SK-N-SH (cell line): ENCODE measurements around the gene SBF2. TPM values are rescaled to one million over a fixed set of nuclear protein-coding genes. Genes with fewer than 3 reads are reported as not detected.

Experiments
- CTCF ChIA-PET: fragments of 300-600, 350-600 bp; formaldehyde crosslinking; extraction: SDS; loops from one replicate; lab custom pipeline; 2021; lab: Yijun Ruan, JAX
- POLR2A ChIA-PET: fragments of 350-600 bp; sonication (Branson Sonifier 250); formaldehyde crosslinking; extraction: SDS; loops from one replicate; lab custom pipeline; 2020; ENCODE audit warnings: antibody characterized with exemption, inconsistent platforms; lab: Yijun Ruan, JAX
- DNase-seq: peaks from one replicate; pipeline ENCODE4 v3.0.0; 2012
- H2AFZ ChIP-seq: fragments of 200-600 bp; sonication (generic); 2 replicates; pipeline ENCODE4 v1.8.1; 2016; ENCODE audit warnings: antibody characterized with exemption, mild to moderate bottlenecking, low read depth
- H3F3A ChIP-seq: fragments of 200-600 bp; sonication (generic); replicated peaks from 2 replicates; pipeline ENCODE3; 2016; ENCODE audit warnings: antibody characterized with exemption, mild to moderate bottlenecking; ENCODE audit not compliant: insufficient read depth
- H3K27ac ChIP-seq, 2 experiments: fragments of 200-500 bp in 1 of 2; fragments of 200-600 bp in 1 of 2; sonication (Bioruptor generic) in 1 of 2; sonication (generic), shearing (Covaris generic) in 1 of 2; 2 replicates each; pipeline versions ENCODE4 v1.5.1 to v1.6.1; 2014 to 2016; ENCODE audit warnings: low read depth in 2 of 2, inconsistent platforms in 1 of 2, low read length in 1 of 2, mild to moderate bottlenecking in 1 of 2, mixed read lengths in 1 of 2
- H3K27me3 ChIP-seq: fragments of 200-600 bp; sonication (generic), shearing (Covaris generic); 2 replicates; pipeline ENCODE4 v1.6.1; 2016; ENCODE audit warnings: mixed run types; ENCODE audit not compliant: insufficient read depth
- H3K36me3 ChIP-seq, 2 experiments: fragments of 200-500 bp in 1 of 2; fragments of 200-600 bp in 1 of 2; sonication (Bioruptor generic) in 1 of 2; sonication (generic) in 1 of 2; replicated peaks in 1 of 2; 2 replicates each; pipeline versions ENCODE3 to v1.5.1; 2014 to 2016; ENCODE audit warnings: low read length in 1 of 2, mild to moderate bottlenecking in 1 of 2; ENCODE audit not compliant: insufficient read depth in 2 of 2, control insufficient read depth in 1 of 2
- H3K4me1 ChIP-seq, 2 experiments: fragments of 200-500 bp in 1 of 2; fragments of 200-600 bp in 1 of 2; sonication (Bioruptor generic) in 1 of 2; sonication (generic), shearing (Covaris generic) in 1 of 2; 2 replicates each; pipeline versions ENCODE4 v1.5.1 to v1.6.1; 2014 to 2016; ENCODE audit warnings: low read depth in 1 of 2, low read length in 1 of 2, mixed run types in 1 of 2; ENCODE audit not compliant: insufficient read depth in 2 of 2, control insufficient read depth in 1 of 2
- H3K4me2 ChIP-seq: fragments of 200-600 bp; sonication (generic), shearing (Covaris generic); 2 replicates; pipeline ENCODE4 v1.6.1; 2017; ENCODE audit warnings: mixed run types
- H3K4me3 ChIP-seq, 2 experiments: fragments of 200-500 bp in 1 of 2; fragments of 200-600 bp in 1 of 2; sonication (Bioruptor generic) in 1 of 2; sonication (generic), shearing (Covaris generic) in 1 of 2; 2 replicates each; pipeline versions ENCODE4 v1.5.1 to v1.8.1; 2014 to 2016; ENCODE audit warnings: low read depth in 2 of 2, inconsistent platforms in 1 of 2, low read length in 1 of 2, mild to moderate bottlenecking in 1 of 2, mixed read lengths in 1 of 2, moderate library complexity in 1 of 2
- H3K79me2 ChIP-seq: fragments of 200-600 bp; sonication (generic); 2 replicates; pipeline ENCODE4 v1.8.1; 2017; ENCODE audit warnings: mild to moderate bottlenecking; ENCODE audit not compliant: insufficient read depth
- H3K9ac ChIP-seq: fragments of 200-600 bp; sonication (generic); 2 replicates; pipeline ENCODE4 v1.6.1; 2017; ENCODE audit warnings: mixed run types
- H3K9me2 ChIP-seq: fragments of 200-600 bp; sonication (generic); 2 replicates; pipeline ENCODE4 v1.6.1; 2017; ENCODE audit warnings: mixed run types
- H3K9me3 ChIP-seq: fragments of 200-600 bp; sonication (generic); 2 replicates; pipeline ENCODE4 v1.6.1; 2017; ENCODE audit warnings: mixed run types, mild to moderate bottlenecking, moderate library complexity
- H4K20me1 ChIP-seq: fragments of 200-600 bp; sonication (generic); 2 replicates; pipeline ENCODE4 v1.6.1; 2017; ENCODE audit warnings: mild to moderate bottlenecking, mixed run types; ENCODE audit not compliant: insufficient read depth
- CTCF ChIP-seq: fragments of 200-600 bp; sonication (generic); IDR thresholded peaks from 2 replicates; pipeline ENCODE4 v1.6.1; 2017; ENCODE audit warnings: antibody characterized with exemption, mild to moderate bottlenecking, moderate library complexity
- ELF1 ChIP-seq: IDR thresholded peaks from 2 replicates; pipeline ENCODE4 v1.4.0; 2012
- EP300 ChIP-seq, 2 experiments: IDR thresholded peaks; 2 replicates each; pipeline versions ENCODE4 v1.4.0 to v1.6.1; 2012; ENCODE audit warnings: borderline replicate concordance in 1 of 2, low read depth in 1 of 2, low read length in 1 of 2
- EZH2phosphoT487 ChIP-seq: fragments of 200-600 bp; sonication (generic); IDR thresholded peaks from 2 replicates; pipeline ENCODE4 v1.6.1; 2017; ENCODE audit warnings: low read depth, mixed run types, mild to moderate bottlenecking, antibody characterized with exemption, moderate library complexity, borderline replicate concordance
- FOSL2 ChIP-seq: IDR thresholded peaks from 2 replicates; pipeline ENCODE4 v1.4.0; 2012; ENCODE audit warnings: low read depth, mild to moderate bottlenecking, moderate library complexity, borderline replicate concordance
- FOXJ3 ChIP-seq: sonication (generic); formaldehyde crosslinking; IDR thresholded peaks from 2 replicates; pipeline ENCODE4 v1.5.1; 2020; ENCODE audit warnings: mild to moderate bottlenecking, missing genetic modification reagents
- FOXM1 ChIP-seq: IDR thresholded peaks from 2 replicates; pipeline ENCODE4 v1.4.0; 2012; ENCODE audit warnings: low read depth, mild to moderate bottlenecking
- GATA2 ChIP-seq: sonication (generic); formaldehyde crosslinking; IDR thresholded peaks from 2 replicates; pipeline ENCODE4 v1.5.0; 2020; ENCODE audit warnings: mild to moderate bottlenecking, missing genetic modification reagents
- MXI1 ChIP-seq: IDR thresholded peaks from 2 replicates; pipeline ENCODE4 v1.6.1; 2012; ENCODE audit warnings: mild to moderate bottlenecking, low read depth, low read length, improper control_type of control experiment
- NFIC ChIP-seq: IDR thresholded peaks from 2 replicates; pipeline ENCODE4 v1.4.0; 2012; ENCODE audit warnings: borderline replicate concordance
- NRF1 ChIP-seq: IDR thresholded peaks from 2 replicates; pipeline ENCODE4 v1.6.1; 2012; ENCODE audit warnings: low read depth, mild to moderate bottlenecking, low read length
- POLR2AphosphoS5 ChIP-seq: IDR thresholded peaks from 2 replicates; pipeline ENCODE4 v1.6.1; 2012; ENCODE audit warnings: low read depth, low read length
- RAD21 ChIP-seq: IDR thresholded peaks from 2 replicates; pipeline ENCODE4 v1.6.1; 2012; ENCODE audit warnings: mild to moderate bottlenecking, low read length
- RFX5 ChIP-seq: IDR thresholded peaks from 2 replicates; pipeline ENCODE4 v1.6.1; 2012; ENCODE audit warnings: mild to moderate bottlenecking, improper control_type of control experiment, low read length
- RXRA ChIP-seq: IDR thresholded peaks from 2 replicates; pipeline ENCODE4 v1.4.0; 2012; ENCODE audit warnings: low read depth, mild to moderate bottlenecking, borderline replicate concordance
- SIN3A ChIP-seq: IDR thresholded peaks from 2 replicates; pipeline ENCODE4 v1.6.1; 2012; ENCODE audit warnings: low read depth, mild to moderate bottlenecking, low read length, moderate library complexity, borderline replicate concordance
- SMC3 ChIP-seq: IDR thresholded peaks from 2 replicates; pipeline ENCODE4 v1.6.1; 2012; ENCODE audit warnings: low read depth, low read length, improper control_type of control experiment
- TAF1 ChIP-seq: IDR thresholded peaks from 2 replicates; pipeline ENCODE4 v1.6.1; 2012; ENCODE audit warnings: low read depth, mild to moderate bottlenecking, low read length, moderate library complexity, borderline replicate concordance
- YY1 ChIP-seq: IDR thresholded peaks from 2 replicates; pipeline ENCODE4 v1.4.0; 2012; ENCODE audit warnings: low read depth, mild to moderate bottlenecking
- WGBS: methylation state at CpG from one replicate; pipeline ENCODE4 v1.1.6; 2017; ENCODE audit warnings: low lambda C conversion rate; 5-methylcytosine and 5-hydroxymethylcytosine counted together
- polyA plus RNA-seq, 3 experiments: library from polyadenylated mRNA; depleted of rRNA; stranded (reverse); fragments of >200 nt; gene quantifications; 2 replicates each; pipeline ENCODE4 v1.2.3, GENCODE V29; 2012
- TF ChIP-seq, protein P1 (sequence below): IDR thresholded peaks from 2 replicates; pipeline ENCODE4 v1.4.0; 2012; ENCODE audit warnings: low read depth
- TF ChIP-seq, protein P2 (sequence below): IDR thresholded peaks from 2 replicates; pipeline ENCODE4 v1.4.0; 2012; ENCODE audit warnings: low read depth, borderline replicate concordance
- TF ChIP-seq, protein P3 (sequence below): IDR thresholded peaks from 2 replicates; pipeline ENCODE4; 2012

Gene SBF2
- polyA plus RNA-seq, 1 of the 3 experiments (the other 2 are of a cell fraction): 23.0 TPM

DNA sequence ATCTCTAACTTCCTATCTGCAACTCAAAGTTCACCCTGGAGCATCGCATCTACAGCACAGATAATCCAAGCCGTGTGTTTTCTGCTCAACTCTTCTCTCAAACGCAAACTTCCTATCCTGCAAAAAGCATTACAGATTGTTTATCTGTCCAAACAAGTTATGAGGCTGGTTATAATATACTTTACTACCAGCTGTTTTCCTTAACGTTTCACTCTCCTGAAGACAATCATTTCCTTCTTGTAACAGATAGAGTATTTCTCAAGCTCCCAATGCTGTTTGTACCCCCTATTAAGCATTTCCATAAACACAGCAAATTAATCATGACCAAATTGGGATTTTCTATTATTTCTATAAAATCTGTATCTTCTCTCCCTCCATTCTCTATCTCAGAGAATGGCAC, 84.7 kb downstream of the SBF2 start:
- WGBS: 88% methylated on average over 4 of the region's 4 CpGs
- no peak overlapping the region for H2AFZ ChIP-seq
- TF ChIP-seq, protein P1, sequence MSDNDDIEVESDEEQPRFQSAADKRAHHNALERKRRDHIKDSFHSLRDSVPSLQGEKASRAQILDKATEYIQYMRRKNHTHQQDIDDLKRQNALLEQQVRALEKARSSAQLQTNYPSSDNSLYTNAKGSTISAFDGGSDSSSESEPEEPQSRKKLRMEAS: no peak
- TF ChIP-seq NFIC (no peak), FOXM1 (no peak), FOSL2 (no peak), NRF1 (no peak), RXRA (no peak), MXI1 (no peak), CTCF (no peak), FOXJ3 (CRISPR knock-in tag) (no peak), SMC3 (no peak), RFX5 (no peak), ELF1 (no peak), EZH2phosphoT487 (no peak), TAF1 (no peak), EP300 (IDR thresholded peaks at IDR 0.05; ENCODE audit: borderline replicate concordance in 1 of 2, low read depth in 1 of 2, low read length in 1 of 2) (no peak), GATA2 (CRISPR knock-in tag) (no peak)
- ChIA-PET POLR2A (interaction anchor here (1.0 kb wide), 1 partner anchor 99 kb away, joined by 4 read pairs; no protein-coding TSS in a partner anchor), CTCF (interaction anchor here (0.7 to 7.2 kb wide), 8 partner anchors 10 to 451 kb away, joined by 3 to 78 read pairs (median 10); partner anchors contain the start of gene ADM)
- peaks cover 65% of the 10 kb centered on the region for H3K79me2 ChIP-seq
- H3K9me3 ChIP-seq: 0 out of 2 replicates have a peak, but pooled peaks cover 4% of the 10 kb centered on the region
- no peak for DNase-seq
- H3K36me3 ChIP-seq: no peaks in the 10 kb centered on the region
- H3K27me3 ChIP-seq: no peaks in the 10 kb centered on the region
- peaks cover 0 to 2% of the 10 kb centered on the region in 2 experiments; a peak in 2 of 4 replicates for H3K4me1 ChIP-seq
- H3K4me3 ChIP-seq: no peak overlapping the region
- peaks cover 3% of the 10 kb centered on the region; the same call in 1 of the 2 replicates for H4K20me1 ChIP-seq
- no peak overlapping the region for H3K27ac ChIP-seq
- H3K4me2 ChIP-seq: no peak overlapping the region
- H3F3A ChIP-seq: no peaks in the 10 kb centered on the region
- no peak overlapping the region for H3K9ac ChIP-seq
- H3K9me2 ChIP-seq: no peaks in the 10 kb centered on the region

DNA sequence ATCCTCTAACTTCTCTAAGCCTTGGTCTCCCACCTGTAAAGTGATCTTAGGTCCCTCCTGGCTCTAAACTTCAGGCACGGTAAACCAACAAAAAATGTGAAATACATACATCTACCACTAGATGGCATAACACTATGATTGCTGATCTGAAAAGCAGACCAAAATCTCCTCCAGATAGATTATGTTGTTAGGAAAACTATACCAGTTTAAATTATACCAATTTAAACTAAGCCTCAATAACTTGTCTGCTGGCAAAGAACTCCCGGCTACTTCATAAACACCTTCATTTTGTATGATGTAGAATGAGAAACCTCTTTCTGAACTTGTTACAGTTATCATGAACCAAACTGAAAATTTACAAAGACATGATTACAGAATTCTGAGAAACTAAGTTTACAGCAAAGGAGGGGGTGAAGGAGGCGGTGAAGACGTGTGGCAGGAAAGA, 85.9 kb downstream of the SBF2 start:
- no peak overlapping the region for H2AFZ ChIP-seq
- H3K9me3 ChIP-seq: 0 out of 2 replicates have a peak, but pooled peaks cover 5% of the 10 kb centered on the region
- no peak overlapping the region; a peak in 1 of 4 replicates for H3K27ac ChIP-seq
- H3K27me3 ChIP-seq: no peaks in the 10 kb centered on the region
- H3K9ac ChIP-seq: no peak overlapping the region
- ChIA-PET CTCF (interaction anchor here (0.6 to 7.2 kb wide), 32 partner anchors 9 to 526 kb away, joined by 3 to 78 read pairs (median 3); partner anchors contain the start of gene ADM), POLR2A (interaction anchor here (0.9 kb wide), 2 partner anchors 97 to 105 kb away, joined by 4 read pairs; partner anchors contain the start of gene ADM)
- H4K20me1 ChIP-seq: peaks cover 3% of the 10 kb centered on the region; the same call in 1 of the 2 replicates
- H3K79me2 ChIP-seq: peaks cover 66% of the 10 kb centered on the region
- WGBS: 34% methylated on average over 4 of the region's 4 CpGs
- no peak overlapping the region for H3K4me3 ChIP-seq
- H3K9me2 ChIP-seq: no peaks in the 10 kb centered on the region
- DNase-seq: peak; percentile 56
- peaks cover 0 to 3% of the 10 kb centered on the region in 2 experiments for H3K36me3 ChIP-seq
- H3K4me1 ChIP-seq: peaks cover 0 to 2% of the 10 kb centered on the region in 2 experiments; a peak in 2 of 4 replicates
- H3K4me2 ChIP-seq: no peak overlapping the region
- peaks cover 6% of the 10 kb centered on the region for H3F3A ChIP-seq
- TF ChIP-seq YY1: no peak
- TF ChIP-seq RAD21: peak; percentile 70
- TF ChIP-seq, protein P2, sequence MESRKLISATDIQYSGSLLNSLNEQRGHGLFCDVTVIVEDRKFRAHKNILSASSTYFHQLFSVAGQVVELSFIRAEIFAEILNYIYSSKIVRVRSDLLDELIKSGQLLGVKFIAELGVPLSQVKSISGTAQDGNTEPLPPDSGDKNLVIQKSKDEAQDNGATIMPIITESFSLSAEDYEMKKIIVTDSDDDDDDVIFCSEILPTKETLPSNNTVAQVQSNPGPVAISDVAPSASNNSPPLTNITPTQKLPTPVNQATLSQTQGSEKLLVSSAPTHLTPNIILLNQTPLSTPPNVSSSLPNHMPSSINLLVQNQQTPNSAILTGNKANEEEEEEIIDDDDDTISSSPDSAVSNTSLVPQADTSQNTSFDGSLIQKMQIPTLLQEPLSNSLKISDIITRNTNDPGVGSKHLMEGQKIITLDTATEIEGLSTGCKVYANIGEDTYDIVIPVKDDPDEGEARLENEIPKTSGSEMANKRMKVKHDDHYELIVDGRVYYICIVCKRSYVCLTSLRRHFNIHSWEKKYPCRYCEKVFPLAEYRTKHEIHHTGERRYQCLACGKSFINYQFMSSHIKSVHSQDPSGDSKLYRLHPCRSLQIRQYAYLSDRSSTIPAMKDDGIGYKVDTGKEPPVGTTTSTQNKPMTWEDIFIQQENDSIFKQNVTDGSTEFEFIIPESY: no peak
- no peak for TF ChIP-seq FOXJ3 (CRISPR knock-in tag)
- no peak for TF ChIP-seq POLR2AphosphoS5
- TF ChIP-seq, protein P3, sequence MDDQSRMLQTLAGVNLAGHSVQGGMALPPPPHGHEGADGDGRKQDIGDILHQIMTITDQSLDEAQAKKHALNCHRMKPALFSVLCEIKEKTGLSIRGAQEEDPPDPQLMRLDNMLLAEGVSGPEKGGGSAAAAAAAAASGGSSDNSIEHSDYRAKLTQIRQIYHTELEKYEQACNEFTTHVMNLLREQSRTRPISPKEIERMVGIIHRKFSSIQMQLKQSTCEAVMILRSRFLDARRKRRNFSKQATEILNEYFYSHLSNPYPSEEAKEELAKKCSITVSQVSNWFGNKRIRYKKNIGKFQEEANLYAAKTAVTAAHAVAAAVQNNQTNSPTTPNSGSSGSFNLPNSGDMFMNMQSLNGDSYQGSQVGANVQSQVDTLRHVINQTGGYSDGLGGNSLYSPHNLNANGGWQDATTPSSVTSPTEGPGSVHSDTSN: no peak
- peak; percentile 73 for TF ChIP-seq SMC3
- no peak for TF ChIP-seq SIN3A
